ENCODE measurements around the gene ABCB6. TPM values are rescaled to one million over a fixed set of nuclear protein-coding genes. Genes with fewer than 3 reads are reported as not detected.

The ABCB6 gene
- total RNA-seq, 4 donors from 2014 or later, result 22.7 to 43.2 (median 36.1) TPM

GRCh38 chr2:219197388-219197787, 21.4 kb downstream of the ABCB6 start:
- no peaks in the 10 kb centered on the region for H3K9me3 ChIP-seq
- 94 to 100% methylated on average over 1 of the region's 1 CpG for WGBS, 2 donors
- H3K27ac ChIP-seq, result no peak overlapping the region
- H3K36me3 ChIP-seq, result no peaks in the 10 kb centered on the region
- TF ChIP-seq EP300 (IDR thresholded peaks at IDR 0.05), result no peak
- no peak for TF ChIP-seq POLR2A (IDR thresholded peaks at IDR 0.05)
- no peak for DNase-seq (ENCODE audit: low spot score in 2 of 2)
- peaks cover 0 to 11% of the 10 kb centered on the region in 2 donors for H3K27me3 ChIP-seq
- no peak overlapping the region for H3K4me3 ChIP-seq
- H3K4me1 ChIP-seq, result peaks cover 0 to 4% (median 0%) of the 10 kb centered on the region in 4 donors

GRCh38 chr2:219186754-219187456, 31.9 kb downstream of the ABCB6 start:
- H3K27me3 ChIP-seq, result no peaks in the 10 kb centered on the region
- 87 to 90% methylated on average over 7 of the region's 7 CpGs for WGBS, 2 donors
- no peak for DNase-seq (ENCODE audit: low spot score in 2 of 2)

GRCh38 chr2:219184121-219184520, 34.6 kb downstream of the ABCB6 start:
- H3K36me3 ChIP-seq, result peaks cover 0 to 66% (median 19%) of the 10 kb centered on the region in 3 donors
- H3K9me3 ChIP-seq, result no peaks in the 10 kb centered on the region
- peaks cover 0 to 18% (median 7%) of the 10 kb centered on the region in 4 donors for H3K4me1 ChIP-seq
- 84 to 96% methylated on average over 2 of the region's 2 CpGs for WGBS, 2 donors
- H3K27me3 ChIP-seq, result no peaks in the 10 kb centered on the region
- DNase-seq (ENCODE audit: low spot score in 2 of 2), result no peak
- TF ChIP-seq POLR2A (IDR thresholded peaks at IDR 0.05) (no peak), EP300 (IDR thresholded peaks at IDR 0.05) (no peak), CTCF (IDR thresholded peaks at IDR 0.05) (no peak)
- H3K27ac ChIP-seq, result no peak overlapping the region
- no peak overlapping the region for H3K4me3 ChIP-seq

More at GRCh38 chr2:219186754-219187456, 31.9 kb downstream of the ABCB6 start:
- Histone ChIP-seq H3K9me3 (no peaks in the 10 kb centered on the region), H3K27ac (no peak overlapping the region), H3K4me3 (no peak overlapping the region), H3K36me3 (peaks cover 0 to 42% (median 15%) of the 10 kb centered on the region in 3 donors), H3K4me1 (peaks cover 0 to 8% (median 0%) of the 10 kb centered on the region in 4 donors)
- TF ChIP-seq POLR2A (IDR thresholded peaks at IDR 0.05) (no peak), CTCF (IDR thresholded peaks at IDR 0.05) (no peak), EP300 (IDR thresholded peaks at IDR 0.05) (no peak)

GRCh38 chr2:219183151-219183772, 35.5 kb downstream of the ABCB6 start:
- no peak overlapping the region for H3K4me3 ChIP-seq
- no peaks in the 10 kb centered on the region for H3K9me3 ChIP-seq
- no peak overlapping the region for H3K27ac ChIP-seq
- 90 to 96% methylated on average over 6 of the region's 6 CpGs for WGBS, 2 donors
- H3K4me1 ChIP-seq, result peaks cover 0 to 25% (median 13%) of the 10 kb centered on the region in 4 donors
- H3K36me3 ChIP-seq, result peaks cover 0 to 66% (median 19%) of the 10 kb centered on the region in 3 donors
- TF ChIP-seq EP300 (IDR thresholded peaks at IDR 0.05), result no peak
- TF ChIP-seq POLR2A (IDR thresholded peaks at IDR 0.05), result no peak
- TF ChIP-seq CTCF (IDR thresholded peaks at IDR 0.05), result no peak
- H3K27me3 ChIP-seq, result no peaks in the 10 kb centered on the region
- DNase-seq (ENCODE audit: low spot score in 2 of 2), result no peak

GRCh38 chr2:219182331-219183150, 36.2 kb downstream of the ABCB6 start:
- WGBS, 2 donors, result 63 to 70% methylated on average over 7 to 8 of the region's 8 CpGs
- TF ChIP-seq POLR2A (IDR thresholded peaks at IDR 0.05), result no peak
- no peak for TF ChIP-seq EP300 (IDR thresholded peaks at IDR 0.05)
- no peak for TF ChIP-seq CTCF (IDR thresholded peaks at IDR 0.05)
- no peak for DNase-seq (ENCODE audit: low spot score in 2 of 2)
- Histone ChIP-seq H3K27me3 (no peaks in the 10 kb centered on the region), H3K36me3 (peaks cover 0 to 66% (median 19%) of the 10 kb centered on the region in 3 donors), H3K4me3 (no peak overlapping the region), H3K4me1 (peaks cover 0 to 25% (median 13%) of the 10 kb centered on the region in 4 donors), H3K27ac (no peak overlapping the region), H3K9me3 (no peaks in the 10 kb centered on the region)

Measured in tibial nerve (tissue), 4 donors.